ENCODE measurements around the gene BABAM2. TPM values are rescaled to one million over a fixed set of nuclear protein-coding genes. Genes with fewer than 3 reads are reported as not detected.

The BABAM2 gene
- total and polyA plus RNA-seq, 8 donors = 27.1 to 49.2 (median 28.4) TPM

- ATAC-seq (no peak), DNase-seq (no peak)
These were observed 49.7 kb downstream of the BABAM2 start for GRCh38 chr2:27940090-27940671.

GRCh38 chr2:27940982-27941381 lies 50.5 kb downstream of the BABAM2 start:
- TF ChIP-seq CTCF (IDR thresholded peaks at IDR 0.05) = no peak
- Histone ChIP-seq H3K27me3 (no peaks in the 10 kb centered on the region), H3K27ac (no peak overlapping the region), H3K9me3 (no peaks in the 10 kb centered on the region), H3K4me1 (peaks cover 0 to 5% of the 10 kb centered on the region in 2 donors), H3K4me3 (no peak overlapping the region), H3K36me3 (no peaks in the 10 kb centered on the region)
- no peak for ATAC-seq
- intact Hi-C loops (cut with DNase I) = no loop called here
- no peak for DNase-seq

More at GRCh38 chr2:27940090-27940671, 49.7 kb downstream of the BABAM2 start:
- no peak for TF ChIP-seq CTCF (IDR thresholded peaks at IDR 0.05)
- peaks cover 0 to 5% of the 10 kb centered on the region in 2 donors for H3K4me1 ChIP-seq
- H3K4me3 ChIP-seq = no peak overlapping the region
- no peaks in the 10 kb centered on the region for H3K27me3 ChIP-seq
- no peaks in the 10 kb centered on the region for H3K36me3 ChIP-seq
- no peaks in the 10 kb centered on the region for H3K9me3 ChIP-seq
- intact Hi-C loops (cut with DNase I) = no loop called here
- no peak overlapping the region for H3K27ac ChIP-seq

- Histone ChIP-seq H3K36me3 (no peaks in the 10 kb centered on the region), H3K4me3 (no peak overlapping the region), H3K9me3 (no peaks in the 10 kb centered on the region), H3K27ac (no peak overlapping the region), H3K27me3 (no peaks in the 10 kb centered on the region), H3K4me1 (peaks cover 0 to 16% of the 10 kb centered on the region in 2 donors)
- ATAC-seq (no peak), DNase-seq (no peak)
- intact Hi-C loops (cut with DNase I) = no loop called here
- TF ChIP-seq CTCF (IDR thresholded peaks at IDR 0.05) = no peak
These were observed 52.4 kb downstream of the BABAM2 start for GRCh38 chr2:27942612-27943547.

- no peak overlapping the region for H3K27ac ChIP-seq
- no peak overlapping the region for H3K4me3 ChIP-seq
- no peaks in the 10 kb centered on the region for H3K27me3 ChIP-seq
- H3K4me1 ChIP-seq = peaks cover 0 to 17% of the 10 kb centered on the region in 2 donors
- ATAC-seq (no peak), DNase-seq (no peak)
- H3K36me3 ChIP-seq = no peaks in the 10 kb centered on the region
- intact Hi-C loops (cut with DNase I) = no loop called here
- H3K9me3 ChIP-seq = no peaks in the 10 kb centered on the region
- TF ChIP-seq CTCF (IDR thresholded peaks at IDR 0.05) = no peak
These were observed 56.1 kb downstream of the BABAM2 start for GRCh38 chr2:27946530-27947060.

- ATAC-seq (no peak), DNase-seq (no peak)
- H3K27ac ChIP-seq = no peak overlapping the region
- no peak for TF ChIP-seq CTCF (IDR thresholded peaks at IDR 0.05)
- no peaks in the 10 kb centered on the region for H3K9me3 ChIP-seq
- no peak overlapping the region for H3K4me3 ChIP-seq
- H3K4me1 ChIP-seq = peaks cover 20 to 46% of the 10 kb centered on the region in 2 donors
- no peaks in the 10 kb centered on the region for H3K27me3 ChIP-seq
- no peaks in the 10 kb centered on the region for H3K36me3 ChIP-seq
- intact Hi-C loops (cut with DNase I) = no loop called here
These were observed 61.5 kb downstream of the BABAM2 start for GRCh38 chr2:27952070-27952469.

All from left lung (tissue), 10 donors.